ENCODE data around the gene PRLR. TPM values are rescaled to one million over a fixed set of nuclear protein-coding genes. Genes with fewer than 3 reads are reported as not detected.
A peak's percentile ranks its signal among the peaks of the same experiment; 100 is the strongest.

The PRLR gene
- total RNA-seq, 4 donors from 2014 or later, result 9.1 to 69.5 (median 54.1) TPM

- H3K4me1 ChIP-seq, result peaks cover 0 to 5% (median 0%) of the 10 kb centered on the region in 4 donors
- H3K9me3 ChIP-seq, result no peaks in the 10 kb centered on the region
- H3K27me3 ChIP-seq, result no peaks in the 10 kb centered on the region
- TF ChIP-seq CTCF (IDR thresholded peaks at IDR 0.05), result no peak
- no peak overlapping the region for H3K27ac ChIP-seq
- H3K4me3 ChIP-seq, result no peak overlapping the region
- H3K36me3 ChIP-seq, result peaks cover 0 to 4% (median 0%) of the 10 kb centered on the region in 3 donors
- DNase-seq, result no peak
These were observed 52.5 kb downstream of the PRLR start for GRCh38 chr5:35177783-35178182.

- DNase-seq, result no peak
- Histone ChIP-seq H3K36me3 (no peaks in the 10 kb centered on the region), H3K27me3 (no peaks in the 10 kb centered on the region), H3K27ac (peak overlapping the region in 1 of 4 donors; percentile 27), H3K9me3 (no peaks in the 10 kb centered on the region), H3K4me1 (peaks cover 0 to 12% (median 0%) of the 10 kb centered on the region in 4 donors), H3K4me3 (no peak overlapping the region)
- no peak for TF ChIP-seq POLR2A (IDR thresholded peaks at IDR 0.05)
- no peak for TF ChIP-seq CTCF (IDR thresholded peaks at IDR 0.05)
These were observed 57.8 kb downstream of the PRLR start for GRCh38 chr5:35172533-35172932.

GRCh38 chr5:35171991-35172390 lies 58.3 kb downstream of the PRLR start:
- Histone ChIP-seq H3K27ac (peak overlapping the region in 1 of 4 donors; percentile 27), H3K36me3 (no peaks in the 10 kb centered on the region), H3K4me3 (no peak overlapping the region), H3K9me3 (no peaks in the 10 kb centered on the region), H3K4me1 (peaks cover 0 to 12% (median 0%) of the 10 kb centered on the region in 4 donors), H3K27me3 (no peaks in the 10 kb centered on the region)
- no peak for TF ChIP-seq POLR2A (IDR thresholded peaks at IDR 0.05)
- no peak for TF ChIP-seq CTCF (IDR thresholded peaks at IDR 0.05)
- DNase-seq, result no peak

- no peak overlapping the region for H3K27ac ChIP-seq
- no peak for DNase-seq
- no peaks in the 10 kb centered on the region for H3K27me3 ChIP-seq
- H3K9me3 ChIP-seq, result no peaks in the 10 kb centered on the region
- peaks cover 0 to 12% (median 0%) of the 10 kb centered on the region in 4 donors for H3K4me1 ChIP-seq
- H3K36me3 ChIP-seq, result no peaks in the 10 kb centered on the region
- no peak overlapping the region for H3K4me3 ChIP-seq
- TF ChIP-seq POLR2A (IDR thresholded peaks at IDR 0.05) (no peak), CTCF (IDR thresholded peaks at IDR 0.05) (no peak)
These were observed 59.2 kb downstream of the PRLR start for GRCh38 chr5:35171078-35171477.

GRCh38 chr5:35166043-35166442 lies 64.2 kb downstream of the PRLR start:
- no peaks in the 10 kb centered on the region for H3K27me3 ChIP-seq
- no peaks in the 10 kb centered on the region for H3K9me3 ChIP-seq
- H3K4me3 ChIP-seq, result no peak overlapping the region
- TF ChIP-seq POLR2A (IDR thresholded peaks at IDR 0.05) (no peak), CTCF (IDR thresholded peaks at IDR 0.05) (peak in 1 of 6 experiments; percentile 22)
- no peak for DNase-seq
- H3K27ac ChIP-seq, result no peak overlapping the region
- H3K4me1 ChIP-seq, result peaks cover 0 to 4% (median 0%) of the 10 kb centered on the region in 4 donors
- H3K36me3 ChIP-seq, result peaks cover 0 to 5% (median 0%) of the 10 kb centered on the region in 3 donors

All from Peyer's patch (tissue), 4 donors.